CD14-positive monocyte (primary cell): ENCODE measurements around the gene EXOC4. TPM values are rescaled to one million over a fixed set of nuclear protein-coding genes. Genes with fewer than 3 reads are reported as not detected.
"Not testable (repeated sequence)": the region's sequence is repeated elsewhere in the genome, so short reads cannot be mapped to it uniquely, and the experiment has no call there.

Source experiments
- DNase-seq, 3 donors: peaks; one replicate each; pipeline ENCODE4 v3.0.0-alpha.2; 2011 to 2022
- H2AFZ ChIP-seq: 2 replicates; pipeline ENCODE4 v1.6.0; 2012; ENCODE audit warnings: mild to moderate bottlenecking, low read depth, low read length, inconsistent platforms; ENCODE audit not compliant: insufficient read depth, poor library complexity, severe bottlenecking
- H3K27ac ChIP-seq, 2 donors: 1 replicate in 1 of 2; 2 replicates in 1 of 2; pipeline ENCODE4 v1.5.1; 2012 to 2013; ENCODE audit warnings: low read length in 2 of 2, control low read depth in 1 of 2, inconsistent platforms in 1 of 2, low read depth in 1 of 2, mild to moderate bottlenecking in 1 of 2
- H3K27me3 ChIP-seq, 2 donors: one replicate each; pipeline versions ENCODE4 v1.6.0 to v1.6.1; 2011 to 2013; ENCODE audit warnings: low read length in 2 of 2; ENCODE audit not compliant: control insufficient read depth in 2 of 2, insufficient read depth in 2 of 2
- H3K36me3 ChIP-seq, 2 donors: replicated peaks in 1 of 2; 1 replicate in 1 of 2; 2 replicates in 1 of 2; pipeline versions ENCODE4 v1.5.1 to v1.6.1; 2012 to 2013; ENCODE audit warnings: low read length in 2 of 2, control low read depth in 1 of 2, inconsistent platforms in 1 of 2, mild to moderate bottlenecking in 1 of 2; ENCODE audit not compliant: insufficient read depth in 2 of 2, control insufficient read depth in 1 of 2
- H3K4me1 ChIP-seq, 2 donors: 1 replicate in 1 of 2; 2 replicates in 1 of 2; pipeline versions ENCODE4 v1.5.1 to v1.6.1; 2012 to 2013; ENCODE audit warnings: low read length in 2 of 2, control low read depth in 1 of 2, inconsistent platforms in 1 of 2, mild to moderate bottlenecking in 1 of 2, moderate library complexity in 1 of 2; ENCODE audit not compliant: insufficient read depth in 2 of 2, control insufficient read depth in 1 of 2
- H3K4me2 ChIP-seq: replicated peaks from 2 replicates; pipeline ENCODE3; 2012; ENCODE audit warnings: low read length, moderate library complexity, mild to moderate bottlenecking; ENCODE audit not compliant: poor library complexity, severe bottlenecking; ENCODE audit errors: extremely low read depth
- H3K4me3 ChIP-seq, 3 experiments: fragments of 200-600 bp in 1 of 3; sonication (generic) in 1 of 3; replicated peaks in 1 of 3; 1 replicate in 2 of 3; 2 replicates in 1 of 3; pipeline ENCODE4 v1.5.1; 2011 to 2013; ENCODE audit warnings: low read length in 3 of 3, mild to moderate bottlenecking in 3 of 3, control low read depth in 2 of 3, low read depth in 2 of 3, inconsistent platforms in 1 of 3, moderate library complexity in 1 of 3
- H3K79me2 ChIP-seq: 2 replicates; pipeline ENCODE4 v1.6.0; 2012; ENCODE audit warnings: mild to moderate bottlenecking, control low read depth, inconsistent platforms, low read length, moderate library complexity; ENCODE audit not compliant: insufficient read depth
- H3K9ac ChIP-seq: 2 replicates; pipeline ENCODE4 v1.6.0; 2017; ENCODE audit warnings: low read length, mild to moderate bottlenecking; ENCODE audit not compliant: insufficient read depth, poor library complexity, severe bottlenecking
- H3K9me3 ChIP-seq, 2 donors: replicated peaks in 1 of 2; 1 replicate in 1 of 2; 2 replicates in 1 of 2; pipeline versions ENCODE4 v1.5.1 to v1.6.1; 2012 to 2013; ENCODE audit warnings: low read length in 2 of 2, control low read depth in 1 of 2; ENCODE audit not compliant: control insufficient read depth in 1 of 2, insufficient read depth in 1 of 2
- H4K20me1 ChIP-seq: 2 replicates; pipeline ENCODE4 v1.6.0; 2012; ENCODE audit warnings: mild to moderate bottlenecking, low read length, control low read depth, moderate library complexity; ENCODE audit not compliant: insufficient read depth
- H3K27ac Mint-ChIP-seq, 7 donors: one replicate each; pipeline ENCODE4 v1.8.0; 2020; ENCODE audit warnings: mild to moderate bottlenecking in 7 of 7, mixed read lengths in 7 of 7, moderate library complexity in 6 of 7, inconsistent platforms in 2 of 7
- H3K27me3 Mint-ChIP-seq, 3 donors: one replicate each; pipeline ENCODE4 v1.8.0; 2021 to 2022; ENCODE audit warnings: low read depth in 3 of 3, mild to moderate bottlenecking in 3 of 3, mixed read lengths in 3 of 3, moderate library complexity in 3 of 3, inconsistent platforms in 1 of 3
- H3K36me3 Mint-ChIP-seq, 2 donors: one replicate each; pipeline ENCODE4 v1.8.0; 2020; ENCODE audit warnings: mixed read lengths in 2 of 2, inconsistent platforms in 1 of 2, mild to moderate bottlenecking in 1 of 2
- H3K4me1 Mint-ChIP-seq: one replicate; pipeline ENCODE4 v1.8.0; 2020; ENCODE audit warnings: mild to moderate bottlenecking, mixed read lengths
- H3K4me3 Mint-ChIP-seq, 2 donors: one replicate each; pipeline ENCODE4 v1.8.0; 2020; ENCODE audit warnings: mild to moderate bottlenecking in 2 of 2, mixed read lengths in 2 of 2, moderate library complexity in 1 of 2
- H3K9me3 Mint-ChIP-seq, 7 donors: one replicate each; pipeline ENCODE4 v1.8.0; 2020 to 2022; ENCODE audit warnings: mixed read lengths in 7 of 7, mild to moderate bottlenecking in 6 of 7, moderate library complexity in 6 of 7, inconsistent platforms in 2 of 7
- CTCF ChIP-seq: fragments of 200-600 bp; IDR thresholded peaks from one replicate; pipeline ENCODE4 v1.8.0; 2022; ENCODE audit warnings: antibody characterized with exemption, mild to moderate bottlenecking
- WGBS: methylation state at CpG from one replicate; pipeline ENCODE4 v1.1.5; 2013; ENCODE audit warnings: missing lambda C conversion rate; ENCODE audit not compliant: insufficient coverage; 5-methylcytosine and 5-hydroxymethylcytosine counted together
- intact Hi-C, 2 donors: fragments of 100-400 bp; cut with micrococcal nuclease; formaldehyde crosslinking; loops; one replicate each; pipeline versions ENCODE4 v1.15.0 to v1.15.1; 2023
- polyA plus RNA-seq, 3 donors: library from polyadenylated mRNA; depleted of rRNA in 1 of 3; unstranded in 2 of 3; stranded (reverse) in 1 of 3; fragments of 300-500 nt in 2 of 3; fragments of >200 nt in 1 of 3; fragmentation: Illumina TruSeq in 2 of 3; gene quantifications; 1 replicate in 2 of 3; 2 replicates in 1 of 3; pipeline ENCODE4 v1.2.3, GENCODE V29; 2012 to 2021

Gene EXOC4
- polyA plus RNA-seq, 3 donors, result 20.6 to 22.3 (median 22.3) TPM

GRCh38 chr7:133275446-133276095 lies 22.7 kb downstream of the EXOC4 start:
- WGBS, result 100% methylated on average over 1 of the region's 3 CpGs

GRCh38 chr7:133278975-133279374 lies 26.1 kb downstream of the EXOC4 start:
- H3K9me3 Mint-ChIP-seq, result not testable (repeated sequence)
- H3K36me3 Mint-ChIP-seq, result peaks cover 49 to 59% of the 10 kb centered on the region in 2 donors

More at GRCh38 chr7:133275446-133276095, 22.7 kb downstream of the EXOC4 start:
- H3K9ac ChIP-seq, result no peak overlapping the region
- H3K27me3 Mint-ChIP-seq, result no peaks in the 10 kb centered on the region
- no peak for TF ChIP-seq CTCF
- peaks cover 42 to 53% of the 10 kb centered on the region in 2 donors for H3K36me3 Mint-ChIP-seq
- H3K4me1 Mint-ChIP-seq, result no peaks in the 10 kb centered on the region
- no peaks in the 10 kb centered on the region for H3K9me3 ChIP-seq
- H2AFZ ChIP-seq, result no peak overlapping the region
- no peaks in the 10 kb centered on the region for H3K79me2 ChIP-seq
- intact Hi-C loops, result no loop called here
- no peaks in the 10 kb centered on the region for H3K27me3 ChIP-seq
- no peaks in the 10 kb centered on the region for H4K20me1 ChIP-seq
- no peak overlapping the region for H3K4me2 ChIP-seq
- no peak for DNase-seq
- peaks cover 27 to 58% of the 10 kb centered on the region in 2 donors for H3K36me3 ChIP-seq
- H3K9me3 Mint-ChIP-seq, result peaks cover 0 to 3% (median 0%) of the 10 kb centered on the region in 7 donors
- no peak overlapping the region for H3K27ac ChIP-seq
- H3K4me3 ChIP-seq, result no peak overlapping the region
- no peak overlapping the region for H3K4me3 Mint-ChIP-seq
- H3K4me1 ChIP-seq, result no peaks in the 10 kb centered on the region
- H3K27ac Mint-ChIP-seq, result peak overlapping the region in 1 of 7 donors; percentile 71

More at GRCh38 chr7:133278975-133279374, 26.1 kb downstream of the EXOC4 start:
- intact Hi-C loops, H3K4me3 Mint-ChIP-seq, H3K79me2 ChIP-seq, H3K27ac ChIP-seq, H3K9ac ChIP-seq, H3K9me3 ChIP-seq, H3K4me3 ChIP-seq, H3K27me3 Mint-ChIP-seq, H3K4me1 ChIP-seq, H4K20me1 ChIP-seq, DNase-seq, H3K4me2 ChIP-seq, H3K27ac Mint-ChIP-seq, H3K27me3 ChIP-seq, H2AFZ ChIP-seq, H3K4me1 Mint-ChIP-seq: not testable (repeated sequence)
- no CpG with 5 or more reads among the region's 3 CpGs for WGBS
- peaks cover 27 to 74% of the 10 kb centered on the region in 2 donors for H3K36me3 ChIP-seq
